Subcutaneous adipose tissue (tissue), 4 donors: Measurements from ENCODE around the gene GAB3. TPM values are rescaled to one million over a fixed set of nuclear protein-coding genes. Genes with fewer than 3 reads are reported as not detected.

Experiments
- CTCF ChIP-seq: fragments of 450-650 bp; IDR thresholded peaks from one replicate; pipeline ENCODE4 v1.5.1; 2016; ENCODE audit warnings: low read depth, mild to moderate bottlenecking, control low read depth, antibody characterized with exemption, moderate library complexity
- total RNA-seq, 4 donors: library from RNA; depleted of rRNA; stranded (reverse); fragments of >200 nt; gene quantifications; one replicate each; pipeline ENCODE4 v1.1.0, GENCODE V29; 2016

The GAB3 gene
- total RNA-seq, 4 donors from 2014 or later: 8.6 to 18.9 (median 13.0) TPM

- TF ChIP-seq CTCF: no peak
Observed at GRCh38 chrX:154742613-154743012, 8.3 kb downstream of the GAB3 start.

GRCh38 chrX:154739952-154740465 is 10.9 kb downstream of the GAB3 start:
- TF ChIP-seq CTCF: no peak

- TF ChIP-seq CTCF: no peak
Observed at GRCh38 chrX:154738011-154738738, 12.7 kb downstream of the GAB3 start.

- TF ChIP-seq CTCF: no peak
Observed at GRCh38 chrX:154737136-154737535, 13.7 kb downstream of the GAB3 start.

GRCh38 chrX:154735695-154736393 is 15.0 kb downstream of the GAB3 start:
- no peak for TF ChIP-seq CTCF

- TF ChIP-seq CTCF: no peak
Observed at GRCh38 chrX:154734061-154734781, 16.7 kb downstream of the GAB3 start.

- TF ChIP-seq CTCF: no peak
Observed at GRCh38 chrX:154733066-154733425, 17.8 kb downstream of the GAB3 start.
